NCI-H2107 treated with DMSO at 0.1 percent for 48 hours (cell line): ENCODE data around the gene TPCN2.
"Not testable (repeated sequence)": the region's sequence is repeated elsewhere in the genome, so short reads cannot be mapped to it uniquely, and the experiment has no call there.

Experiments
- DNase-seq: peaks from one replicate; lab custom pipeline; 2025; ENCODE audit not compliant: unreplicated experiment; lab: John Stamatoyannopoulos, UW

TPCN2 gene

GRCh38 chr11:69141742-69142141 lies 93.0 kb downstream of the TPCN2 start:
- DNase-seq: no peak

- DNase-seq: no peak
Measured at GRCh38 chr11:69142895-69143294, 94.2 kb downstream of the TPCN2 start.

- DNase-seq: no peak
Measured at GRCh38 chr11:69144316-69145049, 95.8 kb downstream of the TPCN2 start.

GRCh38 chr11:69145050-69145380 lies 96.3 kb downstream of the TPCN2 start:
- DNase-seq: no peak

GRCh38 chr11:69148377-69148762 lies 99.6 kb downstream of the TPCN2 start:
- no peak for DNase-seq

- no peak for DNase-seq
Measured at GRCh38 chr11:69148806-69149205, 100.1 kb downstream of the TPCN2 start.

GRCh38 chr11:69149338-69150045 lies 100.8 kb downstream of the TPCN2 start:
- DNase-seq: not testable (repeated sequence)

- DNase-seq: no peak
Measured at GRCh38 chr11:69150175-69150574, 101.4 kb downstream of the TPCN2 start.

- no peak for DNase-seq
Measured at GRCh38 chr11:69151836-69152235, 103.1 kb downstream of the TPCN2 start.

GRCh38 chr11:69152733-69153421 lies 104.1 kb downstream of the TPCN2 start:
- no peak for DNase-seq

GRCh38 chr11:69153661-69154060 lies 104.9 kb downstream of the TPCN2 start:
- DNase-seq: no peak

GRCh38 chr11:69154211-69154913 lies 105.6 kb downstream of the TPCN2 start:
- DNase-seq: no peak

- no peak for DNase-seq
Measured at GRCh38 chr11:69154938-69155301, 106.2 kb downstream of the TPCN2 start.

GRCh38 chr11:69155302-69156234 lies 106.8 kb downstream of the TPCN2 start, which contains the start of gene SMIM38:
Gene SMIM38, plus strand, starts transcription at chr11:69155935. Its CDS starts 1,912 bp downstream, at chr11:69157847.
- DNase-seq: no peak

- DNase-seq: no peak
Measured at GRCh38 chr11:69156235-69156639, 107.5 kb downstream of the TPCN2 start.

- DNase-seq: no peak
Measured at GRCh38 chr11:69156673-69157155, 108.0 kb downstream of the TPCN2 start.

- DNase-seq: no peak
Measured at GRCh38 chr11:69157156-69157821, 108.6 kb downstream of the TPCN2 start.

- DNase-seq: no peak
Measured at GRCh38 chr11:69157822-69158231, 109.1 kb downstream of the TPCN2 start.

GRCh38 chr11:69158301-69159149 lies 109.8 kb downstream of the TPCN2 start:
- DNase-seq: no peak
